Activated T-helper 1 cell treated with anti-CD3 and anti-CD28 coated beads, Interleukin-2, amount 50 U/mL, for 16 hours (primary cell): ENCODE data around the gene NPAS2.

Experiments
- DNase-seq, 2 donors: peaks; one replicate each; pipeline ENCODE4 v3.0.0-alpha.2; 2020; ENCODE audit warnings: low read depth in 1 of 2, low spot score in 1 of 2

NPAS2 gene

DNA sequence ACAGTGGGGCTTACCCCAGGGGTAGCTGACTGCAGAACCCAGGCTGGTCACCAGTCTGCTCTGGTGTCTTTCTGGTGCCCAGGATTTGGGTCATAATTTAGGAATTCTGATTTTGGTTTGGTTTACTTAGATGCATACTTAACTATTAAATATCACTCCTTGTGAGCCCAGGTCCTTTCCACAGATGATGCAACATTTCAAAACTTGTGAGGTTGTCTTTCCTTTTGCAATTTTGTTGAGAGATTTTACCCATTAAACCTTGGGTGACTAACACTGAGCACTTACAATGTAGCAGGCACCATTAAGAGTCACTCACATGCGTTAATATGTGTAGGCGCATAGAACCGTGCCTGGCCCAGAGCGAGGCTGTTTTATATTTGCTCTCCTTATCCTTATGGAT, 120.3 kb downstream of the NPAS2 start:
- no peak for DNase-seq

DNA sequence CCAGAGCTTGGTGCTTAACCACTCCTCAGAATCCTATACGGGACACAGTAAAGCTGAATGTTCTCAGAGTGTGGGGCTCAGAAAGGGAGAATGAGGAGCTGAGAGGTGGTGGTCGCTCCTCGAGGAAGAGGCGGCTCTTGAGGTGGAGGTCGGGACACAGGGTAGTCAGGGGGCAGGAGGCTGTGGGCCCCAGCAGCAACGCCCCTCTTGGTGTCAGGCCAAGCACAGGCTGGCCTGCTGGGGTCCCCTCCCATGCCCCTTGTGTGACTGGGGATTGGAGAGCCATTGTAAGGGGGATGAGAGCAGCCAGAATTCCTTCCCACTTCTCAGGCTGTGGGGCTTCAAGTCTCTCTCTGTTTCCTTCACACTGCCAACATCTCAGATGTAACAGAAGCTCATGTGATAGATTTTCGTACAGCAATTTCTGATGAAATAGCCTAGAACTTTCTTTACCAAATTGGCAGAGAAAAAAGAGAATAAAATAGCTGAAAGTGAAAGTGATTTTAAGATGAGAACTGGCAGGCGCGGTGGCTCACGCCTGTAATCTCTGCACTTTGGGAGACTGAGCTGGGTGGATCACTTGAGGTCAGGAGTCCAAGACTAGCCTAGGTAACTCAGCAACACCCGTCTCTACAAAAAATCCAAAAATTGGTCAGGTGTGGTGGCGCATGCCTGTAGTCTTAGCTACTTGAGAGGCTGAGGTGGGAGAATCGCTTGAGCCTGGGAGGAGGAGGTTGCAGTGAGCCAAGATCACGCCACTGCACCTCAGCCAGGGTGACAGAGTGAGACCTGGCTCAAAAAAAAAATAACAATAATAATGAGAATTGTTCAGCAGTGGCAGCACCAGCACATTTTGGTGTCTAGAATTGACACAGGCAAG, 121.1 kb downstream of the NPAS2 start:
- no peak for DNase-seq

DNA sequence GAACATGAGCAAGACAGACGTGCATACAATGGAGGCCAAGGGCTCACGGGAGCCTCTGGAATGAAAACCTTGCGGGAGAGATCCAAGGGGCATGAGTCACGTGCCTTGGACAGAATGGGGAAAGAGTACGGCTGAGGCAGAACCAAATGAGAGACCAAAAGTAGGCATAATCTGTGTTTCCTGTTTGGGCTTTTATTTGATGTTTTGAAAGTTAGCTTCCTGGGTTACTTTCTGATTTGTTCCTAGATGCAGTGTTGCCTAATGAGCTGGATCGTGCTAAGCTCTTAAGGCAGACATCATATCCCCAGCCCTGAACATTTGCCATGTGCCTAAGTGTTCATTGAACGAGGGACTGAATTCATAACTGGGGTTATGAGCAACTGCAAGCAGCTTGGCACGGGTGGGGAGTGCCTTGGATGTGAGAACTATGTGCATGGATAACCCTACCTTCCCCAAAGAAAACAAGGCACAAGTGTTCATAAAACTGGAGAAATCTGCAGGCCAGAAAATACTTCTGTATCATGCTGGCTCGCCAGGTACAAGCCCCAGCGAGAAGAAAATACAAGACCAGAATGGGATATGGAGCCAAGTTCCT, 121.8 kb downstream of the NPAS2 start:
- DNase-seq, result no peak

DNA sequence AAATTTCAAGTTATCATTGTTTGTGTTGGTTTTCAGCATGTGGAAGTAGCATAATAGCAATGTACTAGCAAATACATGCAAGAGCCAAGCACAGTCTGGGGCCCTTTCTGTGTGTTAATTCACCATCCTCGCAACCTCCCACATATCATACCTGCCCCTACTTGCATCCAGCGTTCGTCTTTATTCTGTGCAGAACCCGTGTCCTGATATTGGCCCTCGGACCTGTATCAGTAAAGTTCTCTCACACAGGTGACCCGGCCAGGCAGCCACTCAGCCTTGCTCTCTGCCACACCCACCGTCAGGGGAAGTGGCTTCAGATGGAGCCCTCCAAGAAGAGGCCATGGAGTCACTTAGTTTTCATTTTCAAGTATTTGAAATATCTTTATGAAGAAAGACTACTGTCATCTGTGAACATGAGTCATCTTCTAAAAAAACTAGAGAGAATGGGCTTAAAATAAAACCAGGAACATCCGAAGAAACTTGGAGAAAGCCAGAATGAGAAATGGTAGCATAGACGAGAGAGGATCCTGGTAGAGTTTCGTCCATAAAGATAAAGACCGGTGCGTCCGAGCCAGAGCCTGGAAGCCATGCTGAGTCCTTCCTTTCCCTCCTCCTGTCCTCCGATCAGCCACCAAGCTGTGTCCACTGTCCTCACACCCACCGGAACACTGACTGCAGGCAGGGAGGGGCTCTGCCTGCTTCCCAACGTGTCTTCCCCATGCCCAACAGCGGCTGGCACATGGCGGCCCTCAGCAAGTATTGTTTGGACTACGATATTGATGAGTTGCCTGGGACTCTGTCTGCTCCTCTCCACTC, 124.9 kb downstream of the NPAS2 start:
- no peak for DNase-seq

DNA sequence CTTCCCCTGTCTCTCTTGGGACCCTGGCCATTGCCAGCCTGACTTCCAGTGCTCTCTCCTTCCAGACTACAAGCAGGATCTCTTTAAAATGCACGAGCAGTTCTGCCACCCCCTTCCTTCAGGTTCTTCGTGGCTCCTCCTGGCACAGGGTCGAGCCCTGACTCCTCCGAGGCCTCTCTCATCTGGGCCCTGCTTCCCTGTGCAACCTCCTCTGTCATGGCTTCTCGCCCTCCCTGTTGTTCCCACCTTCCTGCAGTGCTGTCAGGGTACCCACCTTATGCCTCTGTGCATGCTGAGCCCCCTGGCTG, 125.4 kb downstream of the NPAS2 start:
- DNase-seq, result no peak

DNA sequence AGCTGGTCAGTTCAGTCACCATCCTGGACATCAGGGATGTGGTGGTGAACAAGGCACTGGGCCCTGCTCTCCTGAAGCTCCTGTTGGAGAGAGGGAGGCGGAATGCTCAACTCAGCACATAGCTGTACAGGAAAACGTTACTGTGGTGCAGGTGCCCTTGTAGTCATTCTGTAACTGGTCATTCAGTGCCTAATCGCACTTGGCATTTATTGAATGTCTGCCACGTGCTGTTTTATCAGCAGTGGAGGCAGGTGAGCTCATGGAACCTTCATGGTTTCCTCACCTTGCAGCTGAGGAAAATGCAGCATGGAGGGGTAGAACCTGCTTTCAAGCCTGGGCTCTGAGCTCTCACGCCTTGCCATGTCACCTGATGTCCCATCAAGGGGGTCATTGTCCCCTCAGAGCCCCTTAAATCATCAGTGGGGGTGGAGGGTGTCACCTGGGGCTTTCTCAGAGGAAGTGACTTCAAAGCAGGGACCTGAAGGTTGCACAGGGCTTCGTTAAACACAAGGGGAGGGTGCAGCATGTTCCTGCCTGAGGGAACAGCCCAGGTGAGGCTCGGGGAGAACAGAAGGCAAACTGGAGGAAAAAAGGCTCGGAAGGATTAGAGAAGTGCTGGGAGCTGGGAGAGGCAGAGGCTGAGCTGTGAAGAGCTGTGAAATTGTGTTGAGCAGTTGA, 126.1 kb downstream of the NPAS2 start:
- DNase-seq, result no peak

DNA sequence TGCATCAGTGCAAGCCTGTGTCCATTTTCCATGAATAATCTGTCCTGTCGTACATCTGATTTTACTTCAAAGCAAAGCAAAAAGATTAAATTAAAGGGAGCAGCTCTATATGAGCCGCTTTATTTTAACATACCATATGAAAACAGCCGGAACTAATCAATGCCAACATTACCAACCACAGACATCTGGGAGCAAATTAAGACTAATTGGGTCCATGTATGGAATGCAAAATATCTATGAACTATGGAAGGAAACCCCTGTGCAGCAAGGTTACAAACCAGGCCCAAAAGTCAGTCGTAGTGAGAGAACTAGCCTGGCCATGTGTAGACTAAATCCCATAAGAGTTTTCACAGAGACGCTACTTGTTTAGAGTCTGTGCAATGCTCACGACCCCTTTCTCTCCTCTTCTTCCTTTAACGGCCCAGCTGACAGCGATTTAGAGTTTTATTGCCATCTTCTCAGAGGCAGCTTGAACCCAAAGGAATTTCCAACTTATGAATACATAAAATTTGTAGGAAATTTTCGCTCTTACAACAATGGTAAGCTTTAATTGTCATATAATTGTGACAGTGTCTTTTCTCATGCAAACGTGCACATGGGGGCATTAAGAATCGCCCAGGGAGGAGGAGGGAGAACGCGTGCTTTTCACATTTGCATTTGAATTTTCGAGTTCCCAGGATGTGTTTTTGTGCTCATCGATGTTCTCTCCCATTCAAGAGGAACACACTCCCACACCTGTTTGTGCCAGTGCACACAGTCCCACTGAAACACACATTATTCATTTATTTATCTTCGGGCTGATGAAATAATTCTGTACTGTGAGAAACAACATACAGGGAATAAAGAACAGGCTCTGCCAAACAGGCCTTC, 129.2 kb downstream of the NPAS2 start:
- DNase-seq, result no peak

DNA sequence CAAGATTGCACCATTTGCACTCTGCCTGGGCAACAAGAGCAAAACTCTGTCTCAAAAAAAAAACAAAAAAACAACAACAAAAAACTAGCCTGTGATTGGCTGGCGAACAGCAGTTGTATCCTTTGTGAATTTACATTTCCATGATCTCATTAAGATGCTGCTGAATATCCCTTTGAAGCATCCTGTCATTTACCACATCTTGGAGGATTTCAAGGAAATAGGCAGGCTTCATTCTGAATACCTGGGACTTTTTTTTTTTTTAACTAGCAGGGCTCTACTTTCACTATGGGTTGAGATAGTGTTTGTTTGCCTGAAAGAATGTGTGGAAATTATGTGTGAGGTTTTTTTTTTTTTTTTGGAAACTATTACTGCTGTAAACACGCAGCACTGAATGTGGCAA, 132.6 kb downstream of the NPAS2 start:
- no peak for DNase-seq

DNA sequence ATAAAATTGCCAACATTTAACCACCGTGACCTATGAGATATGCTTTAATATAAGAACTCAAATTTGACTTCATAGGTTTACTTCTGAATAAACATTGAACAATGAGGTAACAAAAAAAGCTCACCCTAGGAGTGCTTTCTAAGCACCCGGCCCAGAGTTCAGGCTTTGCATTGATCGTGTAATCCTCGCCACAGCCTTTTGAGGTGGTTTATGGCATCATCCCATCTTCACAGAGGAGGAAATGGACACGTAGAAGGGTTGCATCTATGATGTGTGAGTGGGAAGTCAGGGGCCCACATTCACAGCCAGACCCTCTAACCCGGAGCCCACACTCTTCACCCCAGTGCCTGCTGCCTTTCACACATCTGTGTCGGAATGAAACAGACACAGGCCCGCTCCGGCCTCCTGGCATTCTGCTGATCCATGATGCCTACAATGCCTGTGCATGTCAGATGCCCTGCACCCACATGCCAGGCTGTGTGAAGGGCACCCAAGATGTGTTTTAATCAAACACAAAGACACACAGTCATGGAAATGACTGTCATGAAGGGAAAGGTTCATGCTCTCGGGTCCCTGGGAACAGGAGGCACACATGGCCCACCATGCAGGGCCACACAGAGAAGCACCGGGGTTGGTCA, 133.6 kb downstream of the NPAS2 start:
- no peak for DNase-seq

DNA sequence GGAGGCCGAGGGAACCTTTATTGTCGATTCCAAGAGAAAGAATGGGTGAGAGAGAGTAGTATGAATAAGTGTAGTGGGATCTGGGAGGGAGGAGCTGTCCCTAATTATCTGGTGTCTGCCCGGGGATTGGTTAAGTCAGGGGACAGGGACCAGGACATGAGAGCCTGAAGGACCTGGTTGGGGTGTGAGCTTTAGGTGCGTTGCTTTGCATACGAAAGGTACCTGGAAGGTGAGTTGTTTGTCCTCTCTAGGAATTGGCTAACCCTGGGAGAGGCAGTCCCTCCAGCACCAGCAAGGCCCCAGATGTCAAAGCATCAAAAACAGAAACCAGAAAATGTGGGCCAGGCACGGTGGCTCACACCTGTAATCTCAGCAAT, 134.1 kb downstream of the NPAS2 start:
- DNase-seq, result no peak

DNA sequence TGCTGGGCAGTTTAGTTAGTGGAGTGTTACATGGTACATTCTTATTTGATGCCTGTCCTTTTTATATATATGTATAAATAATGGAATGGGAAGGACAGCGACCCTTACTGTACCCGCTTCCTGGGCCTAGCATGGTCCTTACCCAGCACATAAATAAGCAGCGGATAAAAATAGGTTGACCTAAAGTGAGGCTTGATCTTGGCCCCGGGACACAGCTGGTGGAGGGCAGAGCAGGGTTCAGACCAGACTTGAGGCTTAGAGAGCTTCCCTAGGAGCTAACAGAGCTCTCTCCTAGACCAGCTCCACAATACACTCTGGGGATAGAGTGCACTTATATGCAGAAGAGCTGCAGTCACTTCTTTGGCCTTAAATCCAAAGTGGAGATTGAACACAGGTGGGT, 135.3 kb downstream of the NPAS2 start:
- DNase-seq, result no peak

DNA sequence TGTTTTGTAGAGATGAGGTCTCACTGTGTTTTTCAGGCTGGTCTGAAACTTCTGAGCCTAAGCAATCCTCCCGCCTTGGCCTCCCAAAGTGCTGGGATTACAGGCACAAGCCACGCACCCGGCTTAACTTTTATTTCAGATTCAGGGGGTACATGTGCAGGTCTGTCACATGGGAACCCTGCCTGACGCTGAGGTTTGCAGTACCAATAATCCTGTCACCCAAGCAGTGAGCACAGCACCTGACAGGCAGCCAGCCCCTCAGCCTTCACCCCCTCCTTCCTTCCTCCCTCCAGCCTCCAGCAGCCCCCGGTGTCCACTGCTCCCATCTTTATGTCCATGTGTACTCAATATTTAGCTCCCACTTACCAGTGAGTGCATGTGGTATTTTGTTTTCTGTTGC, 136.1 kb downstream of the NPAS2 start:
- DNase-seq, result no peak

DNA sequence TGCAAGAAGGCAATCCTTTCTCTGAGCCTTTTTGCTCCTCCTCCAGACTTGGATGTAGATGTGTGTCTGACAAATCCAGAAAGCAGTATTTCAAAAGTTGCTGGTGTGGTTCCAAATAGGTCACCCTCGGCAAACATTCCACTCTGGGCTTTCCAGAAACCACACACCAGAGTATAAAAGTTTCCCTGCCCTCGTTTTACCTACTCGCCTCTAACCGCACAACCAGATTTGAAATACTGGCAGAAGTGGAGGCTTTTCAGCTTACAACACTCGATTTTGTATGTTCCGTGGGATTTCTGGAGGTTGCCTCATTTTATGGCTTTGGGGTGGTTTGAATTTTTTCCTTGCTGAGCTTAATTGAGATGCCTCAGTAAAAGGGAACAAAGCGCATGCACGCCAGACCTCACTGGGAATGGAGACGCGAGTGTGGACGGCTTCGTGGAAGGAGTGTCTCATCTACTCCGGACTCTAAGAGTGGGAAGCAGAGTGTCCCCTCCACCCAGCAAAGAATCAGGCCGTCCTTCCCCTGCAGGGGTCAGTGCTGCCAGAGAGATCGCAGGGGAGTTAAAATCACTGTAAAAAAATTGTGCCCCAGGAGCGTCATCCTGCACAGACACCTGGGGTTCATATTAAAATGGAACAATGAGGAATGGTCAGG, 138.2 kb downstream of the NPAS2 start:
- DNase-seq, result no peak

DNA sequence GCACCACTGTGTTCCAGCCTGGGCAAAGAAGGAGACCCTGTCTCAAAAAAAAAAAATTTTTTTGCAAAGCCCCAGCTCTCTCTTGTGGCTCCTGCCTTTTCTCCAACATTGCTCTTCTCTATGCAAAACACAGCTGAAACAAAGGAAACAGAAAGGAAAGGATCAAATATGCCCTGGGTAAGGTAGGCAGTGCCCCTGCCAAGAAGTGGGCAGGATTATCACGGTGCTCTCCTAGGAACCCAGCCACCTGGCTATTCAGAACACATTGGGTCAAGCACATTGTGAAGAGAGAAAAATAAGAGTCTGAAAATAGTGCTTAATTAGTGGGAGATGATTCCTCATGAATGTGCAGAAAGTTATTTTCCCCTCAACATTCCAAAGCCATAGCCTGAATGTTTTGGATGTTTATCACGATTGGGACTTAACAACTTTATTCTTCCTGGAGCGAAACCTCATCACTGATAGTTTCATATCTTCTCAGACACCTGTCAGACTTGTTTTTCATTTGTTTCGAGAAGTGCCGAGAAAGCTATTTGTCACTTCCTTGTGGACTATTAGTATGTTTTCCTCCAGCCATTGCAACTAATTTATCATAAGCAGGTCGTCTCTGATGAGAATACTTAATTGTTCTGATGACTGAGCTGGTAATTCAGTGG, 139.4 kb downstream of the NPAS2 start:
- no peak for DNase-seq

DNA sequence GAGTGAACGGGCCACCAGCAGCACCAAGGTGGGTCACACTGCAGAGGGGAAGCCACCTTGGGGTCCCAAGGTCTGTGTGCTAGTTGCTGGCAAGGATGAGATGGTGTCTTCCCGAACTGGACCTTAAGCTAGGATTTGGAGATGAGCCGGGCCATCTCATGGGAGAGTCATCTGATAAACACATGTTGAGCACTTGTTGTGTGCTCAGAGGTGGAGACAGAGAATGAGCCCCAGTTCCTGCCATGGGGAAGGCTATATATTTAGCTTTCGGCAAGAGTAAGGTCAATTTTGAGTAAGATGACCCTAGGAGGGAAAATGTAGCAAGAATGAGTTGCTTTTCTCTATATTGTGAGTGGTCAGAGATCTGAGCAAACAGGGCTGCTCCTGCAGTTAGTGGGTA, 140.7 kb downstream of the NPAS2 start:
- no peak for DNase-seq

DNA sequence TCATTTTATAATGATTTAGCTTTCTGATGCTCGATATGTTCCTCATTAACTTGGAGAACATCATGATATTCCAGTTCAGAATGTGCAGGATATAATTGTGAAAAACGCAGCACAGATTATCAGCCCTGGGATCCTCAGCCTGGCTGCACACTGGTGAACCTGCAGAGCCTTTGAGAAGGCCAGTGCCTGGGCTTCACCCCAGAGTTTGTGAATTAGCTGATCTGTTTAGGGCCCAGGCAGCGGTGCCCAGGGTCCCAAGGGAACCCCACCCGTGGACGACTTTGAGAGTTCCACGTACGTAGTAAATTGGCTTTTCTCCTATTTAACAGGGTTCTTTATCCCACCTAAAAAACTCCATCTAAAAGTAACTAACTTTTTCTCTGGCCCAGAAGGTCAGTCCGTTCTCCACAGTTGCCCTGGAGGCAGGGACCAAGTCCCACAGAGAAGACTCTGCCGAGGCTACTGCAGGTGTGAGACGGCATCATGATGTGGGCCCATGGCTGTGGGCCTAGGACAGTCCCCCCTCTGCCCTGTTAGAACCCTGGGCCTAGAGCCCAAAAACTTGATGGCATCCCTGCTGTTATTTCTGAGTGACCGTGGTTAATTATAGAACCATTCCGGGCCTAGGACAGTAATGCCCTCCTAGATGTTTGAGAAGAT, 142.6 kb downstream of the NPAS2 start:
- no peak for DNase-seq

DNA sequence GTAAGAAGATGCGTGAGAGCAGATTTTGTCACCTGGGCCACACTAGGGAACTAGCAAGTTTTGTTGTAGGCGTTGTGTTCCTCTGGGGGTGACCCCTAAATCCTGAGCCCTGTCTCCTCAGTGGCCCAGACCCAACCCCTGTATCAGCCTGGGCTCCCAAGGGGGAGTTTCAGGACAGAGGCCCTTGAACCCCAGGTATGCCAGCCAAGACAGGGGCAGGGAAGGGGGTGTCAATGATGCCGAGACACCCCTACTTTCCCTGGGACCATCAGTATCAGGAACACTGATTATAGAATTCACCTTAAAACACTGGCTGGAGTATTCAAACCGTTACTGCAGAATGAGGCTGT, 143.1 kb downstream of the NPAS2 start:
- DNase-seq, result no peak

DNA sequence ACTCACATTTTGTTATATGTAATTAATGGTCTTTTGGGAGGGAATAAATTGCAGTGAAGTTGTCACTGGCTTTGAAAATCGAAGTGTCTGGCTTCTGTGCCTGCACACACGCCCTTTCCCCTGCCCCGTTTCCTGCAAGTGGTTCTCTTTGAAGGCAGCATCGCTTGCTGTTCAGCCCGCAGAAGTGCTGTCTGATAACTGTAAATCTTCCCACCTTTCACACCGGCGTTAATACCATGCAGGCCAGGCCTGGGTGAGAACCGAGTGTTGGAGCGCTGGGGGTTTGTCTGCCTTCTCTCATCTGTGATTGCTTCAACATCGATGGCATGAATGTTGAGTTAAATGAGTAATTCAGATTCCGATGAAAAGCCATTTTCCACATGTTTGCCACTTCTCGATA, 144.3 kb downstream of the NPAS2 start:
- DNase-seq, result no peak

DNA sequence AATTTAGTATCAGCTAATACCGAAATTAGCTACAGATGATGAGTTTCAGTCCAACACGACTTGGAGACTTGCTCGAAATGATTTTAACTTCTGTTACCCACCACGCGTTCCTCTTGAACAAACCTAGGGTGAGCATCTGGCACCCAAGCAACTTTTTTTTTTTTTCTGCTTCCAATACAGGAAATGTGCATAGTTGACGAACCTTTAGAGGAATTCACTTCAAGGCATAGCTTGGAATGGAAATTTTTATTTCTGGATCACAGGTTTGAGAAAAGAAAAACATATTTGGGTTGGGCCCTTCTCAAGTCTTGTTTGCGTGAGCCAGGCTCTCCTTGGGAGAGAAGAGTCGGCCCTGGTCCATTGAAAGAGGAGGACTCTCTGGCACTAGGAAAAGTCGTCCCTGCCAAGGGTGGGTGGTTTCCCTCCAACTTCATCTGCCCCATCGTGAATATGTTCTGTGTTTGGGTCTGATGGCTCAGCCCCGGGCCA, 144.8 kb downstream of the NPAS2 start:
- no peak for DNase-seq
